Transverse colon (tissue), 3 donors: ENCODE results near the gene CYP2A6.

Source experiments
- POLR2A ChIP-seq: fragments of 450-650 bp; IDR thresholded peaks from one replicate; pipeline ENCODE4 v1.6.1; 2016; ENCODE audit warnings: antibody characterized with exemption, mild to moderate bottlenecking, moderate library complexity
- TF ChIP-seq, protein P1 (sequence below), 5 experiments: fragments of 200-600 bp in 3 of 5; fragments of 450-650 bp in 2 of 5; sonication (generic) in 3 of 5; IDR thresholded peaks; 1 replicate in 2 of 5; 2 replicates in 3 of 5; pipeline ENCODE4 v1.5.1; 2016 to 2017; ENCODE audit warnings: antibody characterized with exemption in 5 of 5, inconsistent platforms in 3 of 5, mild to moderate bottlenecking in 2 of 5, moderate library complexity in 1 of 5

DNA sequence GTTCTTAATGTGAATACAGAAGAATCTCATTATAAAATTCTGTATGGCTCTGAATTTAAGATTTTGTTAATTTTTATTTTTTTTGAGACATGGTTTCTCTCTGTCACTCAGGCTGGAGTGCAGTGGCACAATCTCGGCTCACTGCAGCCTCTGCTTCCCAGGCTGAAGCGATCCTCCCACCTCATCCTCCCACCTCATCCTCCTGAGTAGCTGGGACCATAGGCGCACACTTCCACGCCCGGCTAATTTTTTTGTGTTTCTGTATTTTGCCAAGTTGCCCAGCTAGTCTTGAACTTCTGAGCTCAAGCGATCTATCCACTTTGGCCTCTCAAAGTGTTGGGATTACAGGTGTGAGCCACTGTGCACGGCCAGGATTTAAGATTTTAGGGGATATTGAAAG, 17.5 kb upstream of the CYP2A6 start:
- TF ChIP-seq, protein P1, sequence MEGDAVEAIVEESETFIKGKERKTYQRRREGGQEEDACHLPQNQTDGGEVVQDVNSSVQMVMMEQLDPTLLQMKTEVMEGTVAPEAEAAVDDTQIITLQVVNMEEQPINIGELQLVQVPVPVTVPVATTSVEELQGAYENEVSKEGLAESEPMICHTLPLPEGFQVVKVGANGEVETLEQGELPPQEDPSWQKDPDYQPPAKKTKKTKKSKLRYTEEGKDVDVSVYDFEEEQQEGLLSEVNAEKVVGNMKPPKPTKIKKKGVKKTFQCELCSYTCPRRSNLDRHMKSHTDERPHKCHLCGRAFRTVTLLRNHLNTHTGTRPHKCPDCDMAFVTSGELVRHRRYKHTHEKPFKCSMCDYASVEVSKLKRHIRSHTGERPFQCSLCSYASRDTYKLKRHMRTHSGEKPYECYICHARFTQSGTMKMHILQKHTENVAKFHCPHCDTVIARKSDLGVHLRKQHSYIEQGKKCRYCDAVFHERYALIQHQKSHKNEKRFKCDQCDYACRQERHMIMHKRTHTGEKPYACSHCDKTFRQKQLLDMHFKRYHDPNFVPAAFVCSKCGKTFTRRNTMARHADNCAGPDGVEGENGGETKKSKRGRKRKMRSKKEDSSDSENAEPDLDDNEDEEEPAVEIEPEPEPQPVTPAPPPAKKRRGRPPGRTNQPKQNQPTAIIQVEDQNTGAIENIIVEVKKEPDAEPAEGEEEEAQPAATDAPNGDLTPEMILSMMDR (IDR thresholded peaks at IDR 0.05), result no peak
- TF ChIP-seq POLR2A, result no peak
